Measurements from ENCODE around the gene PARN. TPM values are rescaled to one million over a fixed set of nuclear protein-coding genes. Genes with fewer than 3 reads are reported as not detected.
"Not testable (repeated sequence)": the region's sequence is repeated elsewhere in the genome, so short reads cannot be mapped to it uniquely, and the experiment has no call there.

Gene PARN
- total RNA-seq, 1 donor from 2014 or later = 16.8 TPM

- TF ChIP-seq CTCF (IDR thresholded peaks at IDR 0.05; ENCODE audit: borderline replicate concordance) = no peak
- DNase-seq = no peak
- Histone ChIP-seq H3K36me3 (peaks cover 11% of the 10 kb centered on the region), H3K4me3 (no peak overlapping the region), H3K4me1 (peaks cover 15% of the 10 kb centered on the region), H3K27ac (replicated peaks) (no peak overlapping the region), H3K27me3 (ENCODE audit: low read depth) (no peaks in the 10 kb centered on the region), H3K9me3 (replicated peaks) (no peaks in the 10 kb centered on the region)
- intact Hi-C loops (cut with micrococcal nuclease) = no loop called here
These were observed 182.3 kb downstream of the PARN start for GRCh38 chr16:14447783-14448182.

- Histone ChIP-seq H3K9me3 (replicated peaks) (no peaks in the 10 kb centered on the region), H3K27ac (replicated peaks) (no peak overlapping the region), H3K27me3 (ENCODE audit: low read depth) (no peaks in the 10 kb centered on the region), H3K36me3 (peaks cover 11% of the 10 kb centered on the region), H3K4me3 (no peak overlapping the region), H3K4me1 (peaks cover 15% of the 10 kb centered on the region)
- no peak for DNase-seq
- TF ChIP-seq CTCF (IDR thresholded peaks at IDR 0.05; ENCODE audit: borderline replicate concordance) = no peak
- intact Hi-C loops (cut with micrococcal nuclease) = no loop called here
These were observed 183.3 kb downstream of the PARN start for GRCh38 chr16:14446796-14447195.

- no peak for DNase-seq
- no peaks in the 10 kb centered on the region for H3K27me3 ChIP-seq (ENCODE audit: low read depth)
- H3K27ac ChIP-seq (replicated peaks) = no peak overlapping the region
- intact Hi-C loops (cut with micrococcal nuclease) = no loop called here
- TF ChIP-seq CTCF (IDR thresholded peaks at IDR 0.05; ENCODE audit: borderline replicate concordance) = no peak
- no peaks in the 10 kb centered on the region for H3K9me3 ChIP-seq (replicated peaks)
- H3K4me3 ChIP-seq = no peak overlapping the region
- H3K36me3 ChIP-seq = peaks cover 11% of the 10 kb centered on the region
- H3K4me1 ChIP-seq = peaks cover 15% of the 10 kb centered on the region
These were observed 183.9 kb downstream of the PARN start for GRCh38 chr16:14445937-14446715.

GRCh38 chr16:14444979-14445810 is 184.9 kb downstream of the PARN start:
- intact Hi-C loops (cut with micrococcal nuclease) = no loop called here
- no peak for TF ChIP-seq CTCF (IDR thresholded peaks at IDR 0.05; ENCODE audit: borderline replicate concordance)
- DNase-seq = no peak
- H3K27ac ChIP-seq (replicated peaks) = no peak overlapping the region
- H3K27me3 ChIP-seq (ENCODE audit: low read depth) = no peaks in the 10 kb centered on the region
- H3K4me3 ChIP-seq = no peak overlapping the region
- H3K36me3 ChIP-seq = peaks cover 11% of the 10 kb centered on the region
- no peaks in the 10 kb centered on the region for H3K9me3 ChIP-seq (replicated peaks)
- H3K4me1 ChIP-seq = peaks cover 6% of the 10 kb centered on the region

- not testable (repeated sequence) for H3K27ac ChIP-seq (replicated peaks)
These were observed 188.5 kb downstream of the PARN start for GRCh38 chr16:14441533-14441932.

DNA sequence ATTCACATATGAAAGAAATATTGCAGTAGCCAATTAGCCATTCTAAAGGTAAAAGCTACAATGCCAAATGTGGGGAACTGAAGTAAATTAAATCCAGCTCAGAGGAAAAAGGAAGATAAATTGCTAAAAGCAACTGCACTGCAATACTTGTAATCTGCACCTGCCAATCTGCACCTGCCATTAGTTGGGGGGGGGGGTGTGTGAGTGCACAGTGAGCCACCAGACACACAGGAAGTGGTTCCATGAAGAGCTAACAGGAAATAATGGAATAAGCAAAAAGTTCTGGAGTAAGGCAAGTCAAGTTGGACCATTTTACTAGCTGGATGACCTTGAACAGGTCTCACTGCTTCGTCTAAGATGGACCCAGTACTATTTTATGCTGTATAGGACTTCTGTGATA is 191.8 kb downstream of the PARN start:
- DNase-seq = no peak
- no peaks in the 10 kb centered on the region for H3K9me3 ChIP-seq (replicated peaks)
- intact Hi-C loops (cut with micrococcal nuclease) = no loop called here
- peaks cover 19% of the 10 kb centered on the region for H3K36me3 ChIP-seq
- H3K27me3 ChIP-seq (ENCODE audit: low read depth) = no peaks in the 10 kb centered on the region
- no peak for TF ChIP-seq CTCF (IDR thresholded peaks at IDR 0.05; ENCODE audit: borderline replicate concordance)
- no peak overlapping the region for H3K4me3 ChIP-seq
- no peak overlapping the region for H3K27ac ChIP-seq (replicated peaks)
- no peaks in the 10 kb centered on the region for H3K4me1 ChIP-seq

More at GRCh38 chr16:14441533-14441932, 188.5 kb downstream of the PARN start:
- H3K4me1 ChIP-seq; H3K4me3 ChIP-seq; intact Hi-C loops (cut with micrococcal nuclease); H3K9me3 ChIP-seq (replicated peaks); H3K27me3 ChIP-seq (ENCODE audit: low read depth); DNase-seq: not testable (repeated sequence)
- H3K36me3 ChIP-seq = peaks cover 16% of the 10 kb centered on the region
